Inferior parietal cortex (tissue), 1 donor: Measurements from ENCODE around the gene NR5A2.

Experiments used
- DNase-seq: peaks from one replicate; pipeline ENCODE4 v3.0.0-alpha.2; 2016; ENCODE audit errors: extremely low spot score

NR5A2 gene

DNA sequence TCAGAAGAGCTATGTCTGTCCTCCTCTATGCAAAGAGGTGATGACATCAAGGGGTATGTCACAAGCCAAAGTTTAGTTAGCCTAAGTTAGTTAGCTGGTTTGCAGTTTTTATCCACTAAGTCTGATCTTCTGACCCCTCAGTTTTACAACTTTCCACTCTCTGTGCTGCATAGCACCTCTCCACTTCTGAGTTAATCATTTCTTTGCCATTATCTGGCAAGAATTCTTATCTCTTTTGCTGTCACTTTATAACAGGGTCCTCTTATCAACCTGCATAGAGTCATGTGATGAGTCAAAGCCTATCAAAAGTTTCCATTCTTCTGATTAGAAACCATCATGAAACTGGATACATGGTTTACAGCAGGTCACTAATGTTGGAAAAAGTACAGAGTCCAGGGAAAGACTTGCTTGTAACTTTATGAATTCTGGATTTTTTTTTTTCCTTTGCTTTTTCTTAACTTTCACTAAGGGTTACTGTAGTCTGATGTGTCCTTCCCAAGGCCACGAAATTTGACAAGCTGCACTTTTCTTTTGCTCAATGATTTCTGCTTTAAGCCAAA lies at the start of gene NR5A2:
NR5A2 (plus strand) TSS at position 447 of the 560 bp plus-strand sequence. CDS start 138 bp downstream, outside the sequence.
- no peak for DNase-seq

DNA sequence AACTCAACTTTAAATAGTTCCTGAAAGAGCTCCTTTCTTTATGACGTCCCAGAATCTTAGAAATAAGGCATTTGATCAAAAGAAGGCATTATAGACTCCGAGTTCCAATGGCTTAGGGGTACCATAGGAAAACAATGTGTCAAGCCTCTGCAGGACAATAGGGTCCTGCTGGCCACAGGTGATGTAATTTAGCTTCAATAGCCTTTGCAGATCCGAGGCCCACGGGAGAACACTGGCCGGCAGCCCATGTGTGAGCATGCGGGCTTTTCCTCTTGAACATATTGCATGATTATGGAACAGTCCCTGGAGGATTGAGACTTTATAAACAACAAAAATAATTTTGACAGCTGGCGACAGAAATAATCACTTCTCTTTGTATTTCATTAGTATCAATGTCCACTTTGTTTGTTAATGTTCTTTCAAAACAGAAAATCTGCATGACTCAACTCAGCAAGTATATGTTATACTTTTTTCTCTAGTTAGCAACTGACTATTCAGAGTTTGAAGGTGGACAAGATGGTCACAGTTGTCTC lies 49.0 kb upstream of the NR5A2 start:
- DNase-seq = no peak

DNA sequence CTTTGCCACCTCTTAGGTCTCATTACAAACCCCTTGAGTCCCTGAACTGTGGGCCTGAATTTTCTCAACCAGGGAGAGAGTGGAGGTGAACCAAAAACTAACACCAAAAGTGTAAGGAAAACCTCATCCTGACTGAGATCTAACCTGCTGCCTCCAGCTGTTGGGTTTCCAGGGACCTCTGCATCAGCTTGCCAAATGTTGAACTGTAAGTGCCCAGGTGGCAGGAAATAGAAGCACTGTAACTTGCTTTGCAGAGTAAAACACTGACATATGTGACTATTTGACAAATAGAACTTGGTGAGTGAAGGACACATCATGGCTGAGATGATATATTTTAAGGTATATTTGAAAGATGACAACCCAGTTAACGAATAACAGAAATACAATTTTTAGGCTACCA lies 48.4 kb upstream of the NR5A2 start:
- no peak for DNase-seq

DNA sequence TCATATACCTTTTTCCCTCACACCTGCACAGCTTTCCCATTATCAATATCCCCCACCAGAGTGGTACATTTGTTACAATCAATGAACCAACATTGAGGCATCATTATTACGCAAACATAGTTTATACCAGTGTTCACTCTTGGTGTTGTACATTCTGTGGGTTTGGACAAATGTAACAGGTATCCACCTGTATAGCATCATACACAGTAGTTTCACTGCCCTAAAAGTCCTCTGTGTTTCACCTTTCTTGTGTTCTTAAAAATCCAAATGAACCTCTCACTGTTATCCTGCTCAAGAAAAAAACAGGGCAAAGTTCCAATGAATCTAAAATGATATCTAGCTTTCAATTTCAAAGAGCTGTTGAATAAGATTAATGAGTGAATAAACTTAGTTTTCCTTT lies 45.9 kb upstream of the NR5A2 start:
- no peak for DNase-seq

DNA sequence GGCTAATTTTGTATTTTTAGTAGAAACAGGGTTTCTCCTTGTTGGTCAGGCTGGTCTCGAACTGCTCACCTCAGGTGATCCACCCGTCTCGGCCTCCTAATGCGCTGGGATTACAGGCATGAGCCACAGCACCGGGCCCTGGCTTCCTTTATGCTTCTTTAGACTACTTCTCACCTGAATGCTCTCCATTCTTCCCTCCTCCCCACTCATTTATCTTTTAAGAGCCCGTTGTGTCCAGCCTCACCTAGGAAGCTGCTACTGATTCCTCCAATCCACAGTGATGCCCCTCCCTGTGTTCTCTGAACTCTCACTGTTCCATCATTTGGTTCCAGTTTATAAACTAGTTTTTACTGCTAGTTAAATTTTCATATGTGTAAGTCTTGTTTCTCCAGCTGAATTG lies 44.9 kb upstream of the NR5A2 start:
- no peak for DNase-seq

DNA sequence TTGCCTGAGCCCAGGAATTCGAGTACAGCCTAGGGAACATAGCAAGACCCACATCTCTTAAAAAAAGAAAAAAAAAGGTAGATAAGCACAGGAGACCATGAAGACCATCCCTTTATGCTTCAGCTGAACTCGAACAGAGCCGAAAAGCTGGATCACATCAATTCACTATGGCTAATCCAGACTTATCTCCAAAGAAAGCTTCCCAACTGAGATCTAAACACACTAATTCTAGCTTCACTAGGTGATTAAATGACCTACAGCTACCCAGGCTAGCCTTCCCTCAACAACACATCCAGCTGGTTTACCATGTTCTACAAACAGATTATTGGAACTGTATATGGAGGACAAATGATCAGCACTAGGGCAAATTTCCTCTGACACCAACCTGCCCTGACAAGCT lies 44.0 kb upstream of the NR5A2 start:
- DNase-seq = no peak

DNA sequence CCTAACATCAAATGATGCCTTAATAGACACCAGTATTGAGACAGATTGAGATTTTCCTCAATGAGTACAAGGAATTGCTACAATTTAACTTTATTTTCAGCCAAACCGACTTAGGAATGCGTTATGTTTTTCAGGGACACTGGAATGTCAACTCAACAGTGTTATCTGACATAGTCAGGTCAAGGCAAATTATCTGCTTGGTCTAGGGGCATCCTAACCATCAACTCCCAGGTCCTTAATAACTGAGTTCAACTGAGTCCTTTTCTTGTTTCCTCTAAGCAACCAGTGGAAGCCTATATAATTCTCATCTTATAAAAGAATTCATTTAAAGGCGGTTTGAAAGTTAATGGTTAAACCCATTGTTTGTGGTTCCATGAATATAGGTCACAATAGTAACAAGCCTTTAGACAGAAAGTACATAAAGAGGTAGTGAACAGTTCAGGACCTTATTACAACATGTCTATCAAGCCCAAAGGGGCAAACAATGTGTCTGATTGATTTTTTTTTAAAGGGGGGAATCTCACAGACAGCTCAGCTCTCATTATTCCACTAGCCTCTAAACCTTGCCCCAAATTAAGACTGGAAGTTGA lies 32.3 kb upstream of the NR5A2 start:
- no peak for DNase-seq

DNA sequence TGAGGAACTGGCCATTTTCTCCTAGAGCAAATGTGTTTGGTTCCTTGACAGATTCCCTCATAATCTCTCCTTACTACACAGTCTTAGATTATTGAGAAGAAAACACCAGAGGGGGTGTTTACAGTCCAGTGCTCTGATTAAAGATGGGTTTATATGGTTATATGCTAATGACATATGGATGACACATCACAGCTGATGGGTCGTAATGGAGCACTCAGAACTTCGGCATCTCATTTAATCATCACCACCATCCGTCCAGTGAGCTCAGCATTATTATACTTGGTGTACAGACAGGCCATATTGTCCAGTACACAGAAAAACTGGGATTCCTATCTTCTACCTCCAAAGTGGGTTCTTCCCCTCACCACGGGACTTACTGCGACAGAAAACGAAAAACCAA lies 22.3 kb upstream of the NR5A2 start:
- DNase-seq = no peak

DNA sequence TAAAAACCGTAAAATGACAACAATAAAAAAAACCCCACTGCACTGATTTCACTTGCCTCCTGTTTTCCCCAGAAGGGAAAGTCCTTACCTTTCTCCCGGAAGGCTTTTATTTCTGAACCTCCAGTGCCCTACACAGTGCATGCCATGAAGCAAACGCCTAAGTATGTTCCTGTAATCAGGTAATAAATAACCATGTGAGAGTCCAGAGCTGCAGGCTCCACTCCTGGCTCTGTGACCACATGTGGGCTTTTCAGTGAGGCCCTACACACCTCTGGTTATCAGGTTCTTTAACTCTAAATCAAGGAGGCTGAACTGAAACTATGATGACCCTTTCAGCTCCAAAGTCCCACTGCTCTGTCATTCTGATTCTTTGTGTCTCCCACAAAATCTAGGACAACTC lies 20.8 kb upstream of the NR5A2 start:
- DNase-seq = no peak

DNA sequence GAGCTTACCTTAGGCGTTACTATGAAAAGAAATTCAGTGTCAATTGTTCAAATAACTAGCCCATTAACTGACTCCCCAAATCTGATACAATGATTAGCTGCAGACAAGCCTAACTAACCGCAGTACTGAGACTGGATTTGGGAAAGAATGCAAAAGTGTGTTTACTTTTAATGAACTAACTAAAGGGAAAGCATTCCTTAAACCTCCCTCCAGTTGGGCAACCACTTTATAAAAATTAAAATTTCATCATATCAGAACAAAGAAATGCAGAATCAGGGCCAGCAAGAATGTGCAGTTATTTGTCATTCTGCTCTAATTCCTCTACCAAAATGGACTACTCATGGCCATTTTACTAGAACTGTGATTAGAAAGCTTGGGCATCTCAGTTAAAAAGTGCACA lies 11.7 kb upstream of the NR5A2 start:
- DNase-seq = no peak

DNA sequence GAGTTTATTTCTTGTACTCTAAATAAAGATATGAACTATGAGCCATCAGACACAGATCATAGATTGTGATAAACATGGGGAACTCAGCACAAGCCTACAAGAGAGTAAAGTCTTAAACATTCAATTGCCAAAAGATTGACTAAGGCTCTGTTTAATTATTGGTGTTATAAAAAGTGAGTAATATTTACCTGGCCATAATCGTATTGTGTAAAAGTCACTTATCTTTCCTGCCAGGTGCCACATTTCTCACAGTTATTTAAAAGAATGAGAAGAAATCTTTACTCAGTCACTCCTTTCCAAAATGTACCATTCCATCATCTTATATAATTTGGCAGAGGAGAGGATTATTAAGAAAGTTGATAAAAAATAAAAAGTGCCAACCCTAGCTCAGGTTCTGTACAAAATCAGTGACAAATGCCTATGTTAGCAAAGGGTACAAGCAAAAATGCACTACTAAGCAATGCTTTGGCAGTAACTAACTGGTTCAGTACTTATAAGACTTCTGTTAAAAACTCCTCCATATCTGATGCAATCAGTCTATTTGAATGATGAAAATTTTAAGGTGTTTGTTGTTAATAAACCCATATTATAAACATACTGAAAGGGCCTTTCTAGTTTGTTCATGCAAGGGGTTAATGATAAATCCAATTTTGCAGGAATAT lies 5.8 kb upstream of the NR5A2 start:
- no peak for DNase-seq

DNA sequence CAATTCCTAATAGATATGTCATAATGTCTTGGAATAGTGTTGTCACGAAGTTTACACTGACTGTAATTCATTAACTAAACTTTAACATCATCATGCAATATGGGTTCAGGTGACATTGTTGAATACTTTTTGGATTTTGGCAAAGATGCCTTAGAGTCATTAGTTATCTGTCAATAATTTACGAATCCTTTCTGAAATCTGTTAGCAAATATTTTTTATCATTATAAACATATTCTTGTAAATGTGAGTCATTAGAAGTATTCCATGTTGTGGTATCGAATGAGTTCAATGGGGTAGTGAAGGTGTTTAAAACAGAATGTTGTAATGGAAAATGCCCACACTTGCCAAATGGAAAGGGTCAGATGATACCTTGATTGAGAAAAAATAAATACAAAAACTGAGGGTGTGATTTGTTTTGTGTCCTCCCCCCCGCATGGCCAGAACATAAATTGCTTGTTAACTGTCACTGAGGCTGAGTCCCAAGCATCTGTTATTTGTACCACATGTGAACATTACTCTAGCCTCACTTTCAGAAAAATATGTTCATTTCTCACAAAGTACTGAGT lies 5.2 kb upstream of the NR5A2 start:
- no peak for DNase-seq

DNA sequence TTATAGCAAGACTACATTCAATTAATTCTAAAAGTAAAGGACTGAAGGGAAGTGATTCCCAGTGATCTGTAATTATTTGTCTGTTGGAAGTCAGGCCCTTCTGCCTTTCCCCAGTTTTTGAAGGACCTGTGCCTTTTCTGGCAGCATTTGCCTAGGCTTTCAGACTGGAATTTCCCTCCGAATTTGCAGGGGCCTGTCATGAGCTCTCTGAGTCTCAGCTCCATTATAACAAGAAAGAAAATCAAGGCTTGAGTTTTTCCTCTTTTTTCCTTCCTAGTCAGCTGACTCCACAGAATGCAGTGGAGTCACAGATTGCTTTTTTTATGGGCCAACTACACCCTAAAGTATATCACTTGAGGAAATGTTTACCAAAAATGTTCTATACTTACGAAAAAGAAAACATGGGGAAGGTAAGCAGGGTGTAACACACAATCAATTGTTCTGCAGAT lies 1.1 kb downstream of the NR5A2 start:
- no peak for DNase-seq

DNA sequence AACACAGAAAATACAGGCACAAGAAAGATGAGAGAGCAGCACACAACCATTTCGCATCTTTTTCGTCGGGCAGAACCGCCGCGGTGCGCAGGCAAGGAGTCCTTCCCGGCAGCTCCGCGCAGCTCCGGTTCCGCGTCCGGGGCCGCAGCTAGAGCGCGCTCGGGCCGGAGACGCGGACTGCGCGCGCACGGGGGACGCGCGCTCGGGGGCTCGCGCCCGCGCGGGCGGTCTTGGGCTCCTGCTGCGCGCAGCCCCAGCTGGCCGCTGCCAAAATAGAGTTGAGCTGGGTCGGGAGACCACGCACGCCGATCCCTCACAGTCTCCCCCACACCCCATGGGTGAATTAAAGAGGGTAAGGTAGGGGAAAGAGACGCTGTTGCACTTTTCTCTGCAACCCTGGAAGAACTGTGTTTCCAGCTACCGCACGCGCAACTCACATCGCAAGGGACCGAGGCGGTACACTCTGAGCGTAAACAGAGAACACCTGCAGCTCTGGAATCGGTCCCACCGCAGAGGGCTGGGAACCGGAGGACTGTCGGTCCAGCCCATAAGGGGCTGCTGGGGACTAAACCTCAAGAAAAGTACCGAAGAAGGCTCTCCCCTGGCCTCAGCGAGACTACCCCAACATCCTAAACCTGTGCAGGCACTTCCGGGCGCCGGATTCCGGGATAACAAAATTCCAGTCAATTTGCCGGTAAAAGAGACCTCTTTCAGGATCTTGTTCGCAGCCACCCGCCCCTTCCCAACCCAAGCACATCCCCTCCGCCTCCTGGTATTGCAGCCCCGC lies 1.7 kb downstream of the NR5A2 start:
- no peak for DNase-seq

DNA sequence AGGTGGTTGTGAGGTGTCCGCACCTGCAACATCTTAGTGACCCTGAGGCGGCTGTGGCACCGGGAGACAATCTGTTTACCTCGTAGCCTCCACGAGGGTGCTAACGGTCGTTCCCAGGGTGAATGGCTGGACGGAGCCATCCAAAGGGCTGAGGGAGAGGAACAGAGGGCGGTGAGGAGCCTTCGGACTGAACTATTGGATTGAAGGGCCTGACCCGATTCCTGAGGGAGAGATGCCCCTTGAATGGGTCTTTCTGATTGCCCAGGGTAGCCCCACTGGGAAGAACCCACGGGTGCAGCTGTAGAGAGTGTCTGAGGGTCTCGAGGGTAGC lies 2.3 kb downstream of the NR5A2 start:
- no peak for DNase-seq

DNA sequence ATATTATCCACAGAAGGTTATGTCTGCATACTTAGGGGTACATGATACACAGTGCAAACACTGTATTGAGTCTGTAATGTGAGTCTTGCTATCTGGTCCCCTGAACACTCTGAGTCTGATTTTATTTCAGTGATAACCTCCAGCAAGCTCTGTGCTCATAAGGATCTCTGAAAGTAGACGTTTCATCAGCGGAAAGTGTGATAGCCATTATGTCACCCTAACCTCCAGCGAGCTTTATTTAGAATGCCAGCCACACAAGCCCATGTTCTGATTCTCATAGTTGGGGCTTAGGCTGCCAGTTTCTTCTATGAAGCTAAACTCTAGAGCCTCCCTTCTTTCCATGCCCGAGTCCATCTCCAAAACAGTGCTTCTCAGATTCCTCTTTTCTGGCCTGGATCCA lies 3.3 kb downstream of the NR5A2 start:
- DNase-seq = no peak

DNA sequence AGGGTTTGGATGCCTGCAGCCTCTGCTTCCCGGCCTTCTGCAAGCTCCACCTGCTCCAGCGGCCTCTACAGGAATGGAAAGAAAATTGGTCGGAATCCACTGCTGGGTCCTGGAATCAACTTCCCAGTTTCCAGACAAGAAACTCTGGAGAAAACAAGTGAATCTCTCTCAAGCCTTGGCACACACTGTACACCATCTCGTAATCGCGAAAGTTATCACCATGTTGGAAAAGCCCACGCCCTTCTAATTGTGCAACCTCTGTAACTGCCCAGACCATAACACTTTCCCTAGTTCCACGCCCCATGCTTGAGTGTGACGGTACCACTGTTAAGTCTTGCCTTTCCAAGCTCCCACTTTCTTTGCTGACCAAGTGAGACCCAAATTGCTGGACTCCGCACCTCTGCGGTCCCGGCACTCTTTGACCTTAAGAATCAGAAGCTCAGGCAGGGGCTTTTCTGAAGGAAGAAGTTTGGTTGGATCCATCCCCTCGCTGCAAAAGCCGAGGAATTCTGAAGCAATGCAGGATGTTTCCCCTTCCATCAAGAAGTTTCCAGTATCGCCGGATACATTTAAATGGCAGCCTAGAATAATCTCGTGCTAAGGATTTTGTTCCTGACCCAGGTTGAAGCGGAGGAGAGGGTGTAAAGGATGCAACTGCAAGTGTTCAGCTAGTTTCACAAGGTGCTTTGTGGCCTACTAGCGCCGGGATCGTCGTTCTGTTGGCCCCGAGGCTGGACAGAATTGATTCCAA lies 6.2 kb downstream of the NR5A2 start:
- no peak for DNase-seq

DNA sequence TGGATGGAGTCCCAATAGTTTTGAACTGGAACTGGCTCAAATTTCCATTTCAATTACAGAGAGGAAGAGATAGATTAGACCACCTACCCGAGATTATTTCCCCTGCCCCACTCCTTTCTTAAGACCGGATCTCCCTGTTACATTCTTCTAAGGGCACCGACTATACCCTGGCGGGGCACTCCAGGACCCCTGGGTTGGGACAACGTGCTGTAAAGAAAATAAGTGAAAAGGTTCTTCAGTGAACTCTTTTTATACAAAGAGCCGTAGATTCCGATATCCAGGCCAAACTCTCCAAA lies 6.7 kb downstream of the NR5A2 start:
- DNase-seq = no peak

DNA sequence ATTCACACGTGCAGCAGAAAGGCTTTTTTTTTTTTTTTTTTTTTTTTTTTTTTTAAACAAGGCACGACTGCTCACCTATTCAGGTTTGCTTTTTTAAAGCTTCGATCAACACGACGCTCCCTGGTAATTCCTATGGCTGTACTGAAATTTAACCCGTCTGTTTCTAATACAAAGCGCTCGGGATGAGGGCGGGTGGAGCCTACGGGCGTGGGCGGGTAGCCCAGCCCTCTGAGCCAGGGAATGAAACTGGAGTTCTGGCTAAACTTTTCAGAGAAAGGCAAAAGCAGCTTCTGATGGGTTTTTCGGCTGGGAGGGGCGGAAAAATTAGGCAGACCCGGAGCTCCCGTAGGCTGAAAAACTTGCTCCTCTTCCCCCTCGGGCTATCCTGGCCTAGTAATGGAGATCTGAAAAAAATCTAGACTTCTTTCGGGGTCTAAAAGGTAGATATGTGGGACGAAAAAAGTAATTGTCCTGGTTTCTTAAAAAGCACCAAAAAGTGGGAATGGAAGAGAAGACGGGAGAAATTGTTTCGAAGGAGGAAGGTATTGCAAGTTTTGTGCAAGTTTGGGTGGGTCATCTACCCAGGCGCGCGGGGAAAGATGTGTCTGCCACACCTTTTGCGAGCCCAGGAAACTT lies 7.4 kb downstream of the NR5A2 start:
- DNase-seq = no peak

DNA sequence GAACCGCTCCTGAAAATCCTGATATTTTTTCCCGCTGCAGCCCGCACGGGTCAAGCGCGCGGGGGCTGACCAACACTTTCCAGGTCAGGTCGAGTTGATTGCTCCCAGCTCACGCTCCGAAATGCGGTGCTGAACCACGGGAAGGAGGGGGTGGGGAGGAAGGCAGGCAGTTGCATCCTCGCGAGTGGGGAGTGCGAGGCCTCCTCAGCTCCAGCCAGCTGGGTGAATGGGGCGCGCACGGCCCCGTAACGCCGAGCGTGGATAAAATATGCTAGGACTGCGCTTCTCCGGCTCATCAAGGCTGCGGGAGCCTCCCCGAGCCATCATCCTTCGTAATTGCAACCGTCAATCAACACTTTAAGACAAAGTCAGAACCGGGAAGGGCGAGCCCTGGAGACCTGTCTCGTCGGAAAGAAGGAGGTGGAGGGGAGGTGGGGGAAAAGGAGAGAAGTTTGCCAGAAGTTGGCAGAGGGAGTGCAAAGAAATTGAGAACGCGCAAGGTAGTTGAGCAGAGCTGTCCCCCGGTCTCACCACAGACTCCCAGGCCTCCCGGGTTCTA lies 8.0 kb downstream of the NR5A2 start:
- no peak for DNase-seq
